Gastroesophageal sphincter (tissue), 4 donors: ENCODE results near the gene NECAP2. TPM values are rescaled to one million over a fixed set of nuclear protein-coding genes. Genes with fewer than 3 reads are reported as not detected.
A peak's percentile ranks its signal among the peaks of the same experiment; 100 is the strongest.
"Not testable (repeated sequence)": the region's sequence is repeated elsewhere in the genome, so short reads cannot be mapped to it uniquely, and the experiment has no call there.

Experiments used
- ATAC-seq: fragments of 150-250 bp; one replicate; pipeline ENCODE4 v1.9.1; 2016; ENCODE audit warnings: mild to moderate bottlenecking, moderate library complexity
- H3K27ac ChIP-seq, 4 donors: fragments of 200-600 bp; sonication (generic) in 3 of 4; 1 replicate in 3 of 4; 2 replicates in 1 of 4; pipeline ENCODE4 v1.5.1; 2016 to 2019
- H3K27me3 ChIP-seq: fragments of 200-600 bp; sonication (generic); one replicate; pipeline ENCODE4 v1.5.1; 2019
- H3K36me3 ChIP-seq, 2 donors: fragments of 200-600 bp; sonication (generic); one replicate each; pipeline ENCODE4 v1.5.1; 2019; ENCODE audit warnings: control low read depth in 1 of 2
- H3K4me1 ChIP-seq, 3 donors: fragments of 200-600 bp; sonication (generic); 1 replicate in 2 of 3; 2 replicates in 1 of 3; pipeline ENCODE4 v1.5.1; 2016 to 2019; ENCODE audit warnings: control low read depth in 2 of 3
- H3K4me3 ChIP-seq, 2 donors: fragments of 200-600 bp; sonication (generic); one replicate each; pipeline ENCODE4 v1.5.1; 2019; ENCODE audit warnings: mild to moderate bottlenecking in 1 of 2, moderate library complexity in 1 of 2
- H3K9me3 ChIP-seq, 3 donors: fragments of 200-600 bp; sonication (generic); one replicate each; pipeline ENCODE4 v1.5.1; 2017 to 2019; ENCODE audit warnings: control low read depth in 2 of 3
- EP300 ChIP-seq: sonication (generic); formaldehyde crosslinking; IDR thresholded peaks from one replicate; pipeline ENCODE4 v1.6.1; 2017; ENCODE audit warnings: antibody characterized with exemption, mild to moderate bottlenecking
- POLR2A ChIP-seq, 2 donors: fragments of 450-650 bp; IDR thresholded peaks; one replicate each; pipeline ENCODE4 v1.6.1; 2017; ENCODE audit warnings: antibody characterized with exemption in 2 of 2, mild to moderate bottlenecking in 2 of 2, moderate library complexity in 1 of 2
- POLR2AphosphoS5 ChIP-seq: sonication (generic); formaldehyde crosslinking; IDR thresholded peaks from one replicate; pipeline ENCODE4 v1.6.1; 2017; ENCODE audit warnings: antibody characterized with exemption
- WGBS, 2 donors: methylation state at CpG; one replicate each; pipeline ENCODE4 v1.1.5; 2018; ENCODE audit warnings: low coverage in 1 of 2; 5-methylcytosine and 5-hydroxymethylcytosine counted together
- total RNA-seq, 4 donors: library from RNA; depleted of rRNA; stranded (reverse); fragments of >200 nt; gene quantifications; one replicate each; pipeline ENCODE4 v1.1.0, GENCODE V29; 2016
- TF ChIP-seq, protein P1 (sequence below), 4 experiments: fragments of 200-600 bp in 2 of 4; fragments of 450-650 bp in 2 of 4; sonication (generic) in 1 of 4; IDR thresholded peaks; one replicate each; pipeline ENCODE4 v1.5.1; 2017 to 2019; ENCODE audit warnings: antibody characterized with exemption in 4 of 4, mild to moderate bottlenecking in 2 of 4, moderate library complexity in 2 of 4

The NECAP2 gene
- total RNA-seq, 4 donors from 2014 or later = 31.4 to 43.2 (median 37.6) TPM

DNA sequence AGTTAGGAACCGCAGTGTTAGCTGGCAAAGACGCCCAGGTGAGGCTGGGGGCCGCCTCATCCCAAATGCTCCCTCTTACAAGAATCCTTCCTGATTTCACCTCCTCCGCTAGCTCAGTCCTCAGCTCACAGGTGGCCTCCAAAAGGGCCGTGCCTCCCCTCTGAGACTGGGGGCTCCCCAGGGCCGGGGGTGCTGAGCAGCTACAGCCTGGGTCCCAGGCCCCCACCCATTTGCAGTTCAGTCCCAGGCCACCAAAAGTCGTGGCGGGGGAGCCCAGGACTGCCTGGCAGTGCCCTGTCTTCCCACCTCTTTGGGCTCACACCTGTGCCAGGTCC is 43.9 kb downstream of the NECAP2 start:
- H3K9me3 ChIP-seq = no peaks in the 10 kb centered on the region
- TF ChIP-seq POLR2AphosphoS5 (no peak), POLR2A (IDR thresholded peaks at IDR 0.05) (no peak), EP300 (no peak)
- TF ChIP-seq, protein P1, sequence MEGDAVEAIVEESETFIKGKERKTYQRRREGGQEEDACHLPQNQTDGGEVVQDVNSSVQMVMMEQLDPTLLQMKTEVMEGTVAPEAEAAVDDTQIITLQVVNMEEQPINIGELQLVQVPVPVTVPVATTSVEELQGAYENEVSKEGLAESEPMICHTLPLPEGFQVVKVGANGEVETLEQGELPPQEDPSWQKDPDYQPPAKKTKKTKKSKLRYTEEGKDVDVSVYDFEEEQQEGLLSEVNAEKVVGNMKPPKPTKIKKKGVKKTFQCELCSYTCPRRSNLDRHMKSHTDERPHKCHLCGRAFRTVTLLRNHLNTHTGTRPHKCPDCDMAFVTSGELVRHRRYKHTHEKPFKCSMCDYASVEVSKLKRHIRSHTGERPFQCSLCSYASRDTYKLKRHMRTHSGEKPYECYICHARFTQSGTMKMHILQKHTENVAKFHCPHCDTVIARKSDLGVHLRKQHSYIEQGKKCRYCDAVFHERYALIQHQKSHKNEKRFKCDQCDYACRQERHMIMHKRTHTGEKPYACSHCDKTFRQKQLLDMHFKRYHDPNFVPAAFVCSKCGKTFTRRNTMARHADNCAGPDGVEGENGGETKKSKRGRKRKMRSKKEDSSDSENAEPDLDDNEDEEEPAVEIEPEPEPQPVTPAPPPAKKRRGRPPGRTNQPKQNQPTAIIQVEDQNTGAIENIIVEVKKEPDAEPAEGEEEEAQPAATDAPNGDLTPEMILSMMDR (IDR thresholded peaks at IDR 0.05) = no peak
- ATAC-seq = no peak
- H3K27me3 ChIP-seq = no peaks in the 10 kb centered on the region
- no peaks in the 10 kb centered on the region for H3K4me1 ChIP-seq
- peaks cover 0 to 100% of the 10 kb centered on the region in 2 donors for H3K36me3 ChIP-seq
- no peak overlapping the region for H3K4me3 ChIP-seq
- no peak overlapping the region for H3K27ac ChIP-seq
- 87 to 100% methylated on average over 1 to 3 of the region's 8 CpGs for WGBS, 2 donors

DNA sequence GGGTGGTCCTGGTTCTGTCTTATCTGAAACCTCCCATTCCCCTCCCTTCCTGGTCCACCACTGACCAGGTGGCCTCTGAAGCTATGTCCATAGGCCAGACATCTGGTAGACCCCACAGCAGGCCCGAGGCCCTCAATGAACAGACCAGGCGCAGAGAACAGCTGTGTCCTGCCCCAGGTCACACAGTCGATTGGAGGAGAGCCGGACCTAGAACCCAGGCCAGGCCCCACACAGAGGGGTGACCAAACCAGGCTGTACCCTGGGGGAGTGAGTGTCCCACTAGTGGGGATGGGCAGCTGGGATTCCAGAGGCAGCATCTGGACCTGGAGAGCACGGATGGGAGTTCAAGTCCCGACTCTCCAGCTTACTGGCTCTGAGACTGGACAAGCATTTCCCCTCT is 44.4 kb downstream of the NECAP2 start:
- Histone ChIP-seq H3K36me3 (peaks cover 0 to 100% of the 10 kb centered on the region in 2 donors), H3K4me3 (no peak overlapping the region), H3K27ac (no peak overlapping the region), H3K9me3 (no peaks in the 10 kb centered on the region), H3K27me3 (no peaks in the 10 kb centered on the region), H3K4me1 (no peaks in the 10 kb centered on the region)
- TF ChIP-seq EP300 (no peak), POLR2AphosphoS5 (no peak), POLR2A (IDR thresholded peaks at IDR 0.05) (no peak)
- TF ChIP-seq, protein P1 (IDR thresholded peaks at IDR 0.05) = no peak
- no peak for ATAC-seq
- WGBS, 2 donors = 93% methylated on average over 3 of the region's 6 CpGs; no CpG with 5 or more reads in 1 of the 2 donors

DNA sequence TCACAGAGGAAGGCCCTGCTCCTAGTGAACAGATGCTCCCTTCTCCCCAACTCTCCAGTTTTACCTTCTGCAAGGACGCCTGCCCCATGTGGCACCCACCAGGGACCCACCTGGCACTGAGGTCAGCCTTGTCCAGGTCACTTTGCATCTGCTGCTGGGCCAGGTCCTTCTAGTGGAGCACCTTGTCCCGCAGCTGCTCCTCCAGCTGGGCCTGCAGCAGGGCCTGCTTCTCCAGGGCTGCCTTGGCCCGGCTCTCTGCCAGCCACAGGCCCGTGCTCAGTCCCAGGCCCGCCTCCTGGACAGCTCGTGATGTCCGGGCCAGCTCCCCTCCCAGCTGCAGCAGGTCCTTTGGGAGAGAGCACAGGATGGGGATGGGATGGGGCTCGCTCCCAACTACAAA is 45.8 kb downstream of the NECAP2 start:
- not testable (repeated sequence) for H3K9me3 ChIP-seq, H3K4me1 ChIP-seq, ATAC-seq, H3K27me3 ChIP-seq, H3K27ac ChIP-seq, H3K4me3 ChIP-seq
- peaks cover 0 to 96% of the 10 kb centered on the region in 2 donors for H3K36me3 ChIP-seq
- WGBS, 2 donors = no CpG with 5 or more reads among the region's 8 CpGs

- not testable (repeated sequence) for H3K9me3 ChIP-seq, H3K27me3 ChIP-seq, H3K27ac ChIP-seq, H3K4me1 ChIP-seq, H3K4me3 ChIP-seq, ATAC-seq
- H3K36me3 ChIP-seq = peaks cover 0 to 89% of the 10 kb centered on the region in 2 donors
These were observed 46.5 kb downstream of the NECAP2 start for GRCh38 chr1:16487011-16487410.

GRCh38 chr1:16489195-16489880 is 48.8 kb downstream of the NECAP2 start:
- H3K27me3 ChIP-seq, H3K9me3 ChIP-seq, H3K4me3 ChIP-seq, H3K4me1 ChIP-seq, ATAC-seq, H3K27ac ChIP-seq: not testable (repeated sequence)
- WGBS, 2 donors = 80 to 96% methylated on average over 3 to 4 of the region's 9 CpGs
- H3K36me3 ChIP-seq = peaks cover 0 to 66% of the 10 kb centered on the region in 2 donors

DNA sequence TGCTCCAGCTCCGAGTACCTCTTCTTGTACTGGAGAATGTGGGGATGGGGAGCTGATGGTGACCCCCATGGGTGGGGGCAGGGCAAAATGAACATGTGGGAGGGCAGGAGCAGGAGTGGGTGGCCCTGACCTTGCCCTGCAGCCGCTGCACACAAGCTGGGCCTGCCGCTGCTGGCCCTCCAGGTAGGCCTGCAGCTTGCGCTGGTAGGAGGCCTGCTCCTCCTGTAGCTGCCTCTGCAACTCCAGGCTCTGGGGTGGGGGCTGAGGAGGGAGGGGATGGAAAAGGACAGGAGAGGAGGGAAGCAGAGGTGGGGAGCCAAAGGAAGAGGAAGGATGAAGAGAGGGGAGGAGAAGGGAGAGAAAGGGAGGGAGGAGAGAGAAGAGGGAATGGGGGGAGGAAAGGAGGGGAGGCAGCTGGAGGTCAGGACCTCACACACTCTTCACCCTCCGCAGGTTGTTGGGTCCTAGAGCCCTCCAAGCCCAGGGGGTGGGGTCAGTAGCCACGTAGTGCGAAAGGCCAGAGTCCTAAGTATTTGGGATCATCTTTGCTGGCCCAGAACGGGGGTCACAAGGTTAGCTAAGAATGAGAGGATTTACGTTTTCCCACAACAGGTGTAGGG is 50.6 kb downstream of the NECAP2 start:
- 60 to 65% methylated on average over 3 to 6 of the region's 9 CpGs for WGBS, 2 donors
- H3K9me3 ChIP-seq = no peaks in the 10 kb centered on the region
- H3K4me1 ChIP-seq = no peaks in the 10 kb centered on the region
- ATAC-seq = no peak
- H3K4me3 ChIP-seq = no peak overlapping the region
- H3K27me3 ChIP-seq = no peaks in the 10 kb centered on the region
- H3K36me3 ChIP-seq = peaks cover 0 to 47% of the 10 kb centered on the region in 2 donors
- no peak overlapping the region for H3K27ac ChIP-seq
- TF ChIP-seq EP300 (no peak), POLR2AphosphoS5 (no peak), POLR2A (IDR thresholded peaks at IDR 0.05) (no peak)
- TF ChIP-seq, protein P1 (IDR thresholded peaks at IDR 0.05) = no peak

GRCh38 chr1:16492937-16493336 is 52.4 kb downstream of the NECAP2 start:
- not testable (repeated sequence) for H3K9me3 ChIP-seq, ATAC-seq, H3K27ac ChIP-seq, H3K4me3 ChIP-seq, H3K27me3 ChIP-seq
- Histone ChIP-seq H3K36me3 (peaks cover 0 to 30% of the 10 kb centered on the region in 2 donors), H3K4me1 (peaks cover 0 to 13% (median 0%) of the 10 kb centered on the region in 3 donors)
- 67 to 85% methylated on average over 1 to 7 of the region's 7 CpGs for WGBS, 2 donors

DNA sequence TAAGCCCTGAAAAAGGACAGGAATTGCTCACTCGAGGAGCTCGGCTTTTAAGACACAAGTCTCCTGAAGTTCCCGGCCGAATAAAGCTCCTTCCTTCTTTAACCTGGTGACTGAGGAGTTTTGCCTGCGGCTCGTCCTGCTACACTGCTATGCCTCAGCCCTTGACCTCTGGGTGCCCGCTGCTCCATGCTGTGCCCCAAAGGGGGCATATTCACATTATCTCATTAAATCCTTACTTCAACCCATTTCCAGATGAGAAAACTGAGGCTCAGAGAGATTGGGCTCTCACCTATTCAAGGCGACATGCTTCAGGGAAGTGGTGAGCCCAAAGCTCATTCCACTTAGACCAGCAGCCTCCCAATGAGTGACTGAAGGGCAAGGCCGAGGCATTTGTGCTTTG is 53.2 kb downstream of the NECAP2 start:
- not testable (repeated sequence) for H3K27me3 ChIP-seq, H3K9me3 ChIP-seq, H3K4me3 ChIP-seq, ATAC-seq, H3K27ac ChIP-seq
- Histone ChIP-seq H3K4me1 (peaks cover 0 to 21% (median 0%) of the 10 kb centered on the region in 3 donors), H3K36me3 (peaks cover 0 to 22% of the 10 kb centered on the region in 2 donors)
- 77 to 98% methylated on average over 5 to 6 of the region's 9 CpGs for WGBS, 2 donors

GRCh38 chr1:16497474-16497904 is 57.0 kb downstream of the NECAP2 start:
- H3K27me3 ChIP-seq, H3K9me3 ChIP-seq, H3K4me3 ChIP-seq, ATAC-seq, H3K36me3 ChIP-seq: not testable (repeated sequence)
- Histone ChIP-seq H3K27ac (peak overlapping the region in 2 of 4 donors; percentile 87 to 91), H3K4me1 (peaks cover 0 to 29% (median 0%) of the 10 kb centered on the region in 3 donors)
- 54 to 79% methylated on average over 4 to 5 of the region's 5 CpGs for WGBS, 2 donors

- peak overlapping the region; percentile 21 to 91 (median 89) for H3K27ac ChIP-seq
- no CpG with 5 or more reads among the region's 10 CpGs for WGBS, 2 donors
- ATAC-seq, H3K9me3 ChIP-seq, H3K27me3 ChIP-seq, H3K36me3 ChIP-seq: not testable (repeated sequence)
- peak overlapping the region; percentile 66 to 91 for H3K4me3 ChIP-seq
- H3K4me1 ChIP-seq = peaks cover 0 to 29% (median 0%) of the 10 kb centered on the region in 3 donors
These were observed 57.5 kb downstream of the NECAP2 start for GRCh38 chr1:16498047-16498446.
